ENCODE data around the gene TSKS.

TSKS gene

DNA sequence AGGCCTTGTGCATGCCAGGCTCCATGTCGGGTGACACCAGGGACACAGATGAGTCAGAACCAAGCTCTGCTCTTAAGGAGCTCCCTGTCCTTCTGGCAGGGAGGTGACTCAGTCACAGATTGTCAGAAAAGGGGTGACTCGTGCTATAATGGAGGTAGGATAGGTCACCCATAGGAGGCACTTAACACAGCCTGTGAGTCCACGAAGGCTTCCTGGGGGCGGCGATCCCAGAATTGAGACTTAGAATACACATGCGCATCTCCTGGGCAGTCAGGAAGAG is 30.4 kb upstream of the TSKS start:
- no peak for DNase-seq (ENCODE audit: low read depth, low spot score)

DNA sequence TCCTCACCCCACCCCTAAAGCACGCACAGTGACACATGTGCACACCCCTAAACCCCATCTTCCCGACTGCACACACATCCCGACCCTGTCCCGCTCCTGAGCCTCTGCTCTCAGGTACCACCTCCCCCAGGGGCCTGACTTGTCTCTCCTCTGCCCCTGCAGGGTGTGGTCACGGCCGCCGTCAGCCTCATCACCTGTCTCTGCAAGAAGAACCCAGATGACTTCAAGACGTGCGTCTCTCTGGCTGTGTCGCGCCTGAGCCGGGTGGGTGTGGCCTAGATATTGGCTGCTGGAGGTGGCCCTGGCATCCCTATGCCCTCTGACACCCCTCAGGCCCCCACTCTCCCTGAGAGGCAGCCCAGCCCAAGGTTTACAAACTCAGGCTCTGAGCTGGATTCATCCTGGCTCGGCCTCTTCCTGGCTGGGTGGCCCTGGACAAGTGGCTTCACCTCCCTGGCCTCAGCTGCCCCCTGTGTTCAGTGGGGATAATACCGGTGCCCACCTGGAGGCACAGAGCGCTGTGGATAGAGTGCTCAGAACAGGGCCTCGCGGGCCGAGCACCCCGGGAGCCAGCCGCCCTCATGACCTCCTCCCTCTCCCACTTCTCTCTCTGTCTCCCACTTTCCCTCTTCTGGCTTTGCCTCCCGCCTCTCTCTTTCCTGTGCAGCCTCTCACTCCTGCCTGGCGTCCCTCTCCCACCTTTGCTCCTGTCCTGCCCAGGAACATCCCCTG is 29.9 kb upstream of the TSKS start:
- no peak for DNase-seq (ENCODE audit: low read depth, low spot score)

DNA sequence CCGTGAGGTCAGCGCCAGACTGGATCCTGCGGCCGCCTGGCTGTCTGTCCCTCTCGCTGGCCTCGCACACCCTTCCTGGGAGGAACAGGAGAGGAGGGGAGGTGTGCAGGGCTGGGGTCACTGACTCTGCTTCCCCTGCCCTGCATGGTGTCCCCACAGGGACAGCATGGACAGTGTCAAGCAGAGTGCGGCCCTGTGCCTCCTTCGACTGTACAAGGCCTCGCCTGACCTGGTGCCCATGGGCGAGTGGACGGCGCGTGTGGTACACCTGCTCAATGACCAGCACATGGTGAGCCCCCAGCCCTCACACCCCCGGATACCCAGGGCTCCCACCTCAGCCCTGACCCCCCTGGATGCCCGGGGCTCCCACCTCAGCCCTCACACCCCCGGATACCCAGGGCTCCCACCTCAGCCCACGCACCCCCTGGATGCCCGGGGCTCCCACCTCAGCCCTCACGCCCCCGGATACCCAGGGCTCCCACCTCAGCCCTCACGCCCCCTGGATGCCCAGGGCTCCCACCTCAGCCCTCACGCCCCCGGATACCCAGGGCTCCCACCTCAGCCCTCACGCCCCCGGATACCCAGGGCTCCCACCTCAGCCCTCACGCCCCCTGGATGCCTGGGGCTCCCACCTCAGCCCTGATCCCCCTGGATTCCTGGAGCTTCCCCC is 28.8 kb upstream of the TSKS start:
- no peak for DNase-seq (ENCODE audit: low read depth, low spot score)

DNA sequence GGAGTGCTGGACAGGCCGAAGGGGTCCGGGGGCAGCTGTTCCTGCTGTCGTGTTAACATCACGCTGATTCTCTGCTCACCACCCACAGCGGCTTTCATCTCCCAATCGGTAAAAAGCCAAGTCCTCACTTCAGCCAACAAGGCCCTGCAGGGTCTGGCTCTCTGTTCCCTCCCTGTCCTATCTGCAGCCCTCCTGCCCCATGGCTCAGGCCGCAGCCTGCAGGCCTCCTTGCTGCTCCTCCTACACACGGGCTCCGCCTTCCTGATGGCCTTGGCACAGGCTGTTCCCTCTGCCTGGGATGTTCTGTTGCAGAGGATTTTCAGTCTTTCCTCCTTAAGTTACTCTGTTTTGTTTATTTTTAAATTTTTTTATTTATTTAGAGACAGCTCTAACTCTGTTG is 27.8 kb upstream of the TSKS start:
- DNase-seq (ENCODE audit: low read depth, low spot score) = no peak

DNA sequence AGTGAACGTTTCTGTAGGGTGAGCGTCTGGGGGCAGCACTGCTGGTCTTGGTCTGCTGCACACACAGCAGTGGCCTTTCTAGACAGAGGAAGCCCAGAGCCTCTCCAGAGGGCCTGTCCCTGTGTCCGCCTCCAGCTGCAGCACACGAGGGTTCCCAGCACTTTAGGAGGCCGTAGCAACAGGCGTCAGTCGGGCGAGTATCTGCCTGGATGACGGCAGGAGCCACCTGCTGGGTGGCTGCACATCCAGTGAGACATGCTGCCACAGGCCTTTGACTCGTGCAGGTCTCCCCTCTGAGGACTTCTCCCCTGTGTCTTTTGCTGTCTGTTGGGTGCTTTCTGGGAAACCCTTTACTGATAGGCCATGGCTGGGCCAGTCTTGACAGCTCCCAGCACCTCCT is 25.8 kb upstream of the TSKS start:
- no peak for DNase-seq (ENCODE audit: low read depth, low spot score)

DNA sequence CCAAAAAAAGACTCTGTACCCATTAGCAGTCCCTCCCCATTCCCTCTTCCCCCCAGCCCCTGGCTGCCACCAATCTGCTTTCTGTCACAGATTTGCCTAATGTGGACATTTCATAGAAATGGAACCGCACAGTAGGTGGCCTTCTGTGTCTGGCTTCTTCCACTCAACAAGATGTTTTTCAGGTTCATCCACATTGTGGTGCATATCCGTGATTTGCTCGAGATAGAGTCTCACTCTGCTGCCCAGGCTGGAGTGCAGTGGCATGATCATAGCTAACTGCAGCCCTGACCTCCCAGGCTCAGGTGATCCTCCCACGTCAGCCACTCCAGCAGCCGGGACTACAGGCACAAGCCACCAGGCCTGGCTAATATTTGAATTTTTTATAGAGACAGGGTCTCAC is 24.6 kb upstream of the TSKS start:
- DNase-seq (ENCODE audit: low read depth, low spot score) = no peak

DNA sequence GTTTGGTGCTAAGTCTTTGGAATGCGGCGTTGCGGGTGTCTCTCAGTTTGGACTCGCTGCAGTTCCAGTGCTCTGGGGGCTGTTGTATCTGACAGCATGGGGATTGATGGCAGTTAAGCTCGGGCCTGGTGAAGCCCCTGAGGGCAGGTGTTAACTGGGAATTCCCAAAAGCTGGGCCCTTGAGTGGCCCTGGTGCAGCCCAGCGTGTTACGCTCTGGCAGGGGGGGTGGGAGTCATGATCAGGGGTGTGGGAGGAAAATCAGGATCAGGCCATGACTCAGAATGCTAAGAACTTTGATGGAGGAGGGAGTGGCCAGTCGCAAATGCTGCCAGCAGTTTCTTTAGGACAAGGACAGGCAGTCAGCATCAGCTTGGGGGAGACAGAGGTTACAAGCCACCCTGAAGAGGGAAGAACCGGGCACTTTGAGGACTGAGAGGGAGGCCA is 23.3 kb upstream of the TSKS start:
- no peak for DNase-seq (ENCODE audit: low read depth, low spot score)

DNA sequence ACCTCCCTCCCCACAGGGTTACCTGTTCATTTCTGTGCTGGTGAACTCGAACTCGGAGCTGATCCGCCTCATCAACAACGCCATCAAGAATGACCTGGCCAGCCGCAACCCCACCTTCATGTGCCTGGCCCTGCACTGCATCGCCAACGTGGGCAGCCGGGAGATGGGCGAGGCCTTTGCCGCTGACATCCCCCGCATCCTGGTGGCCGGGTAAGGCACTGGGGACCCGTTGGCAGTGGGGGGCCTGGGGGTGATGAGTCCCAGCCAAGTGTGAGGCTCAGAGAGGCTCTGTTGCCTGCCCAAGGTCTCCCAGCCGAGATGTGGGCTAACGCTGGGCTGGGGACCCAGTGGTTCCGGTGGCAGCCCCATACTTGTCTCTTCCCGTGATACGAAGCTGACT is 19.4 kb upstream of the TSKS start:
- no peak for DNase-seq (ENCODE audit: low read depth, low spot score)

DNA sequence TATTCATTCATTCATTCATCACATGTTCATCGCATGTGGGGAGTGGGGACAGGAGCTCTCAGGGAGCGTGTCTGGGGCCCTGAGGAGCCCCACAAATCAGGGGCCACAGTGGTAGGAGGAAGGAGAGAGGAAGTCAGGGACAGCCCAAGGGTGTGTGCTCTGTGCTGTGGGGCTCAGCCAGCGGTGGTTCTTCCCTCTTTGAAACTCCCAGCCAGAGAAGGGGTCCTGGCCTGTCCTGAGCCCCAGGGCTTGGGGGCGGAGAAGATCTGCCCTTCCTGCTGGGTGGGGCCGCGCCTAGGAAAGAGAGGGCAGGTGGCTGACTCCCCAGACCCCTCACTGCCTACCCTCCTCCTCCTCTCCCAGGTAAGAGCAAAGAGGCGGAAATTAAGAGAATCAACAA is 18.3 kb upstream of the TSKS start:
- no peak for DNase-seq (ENCODE audit: low read depth, low spot score)

DNA sequence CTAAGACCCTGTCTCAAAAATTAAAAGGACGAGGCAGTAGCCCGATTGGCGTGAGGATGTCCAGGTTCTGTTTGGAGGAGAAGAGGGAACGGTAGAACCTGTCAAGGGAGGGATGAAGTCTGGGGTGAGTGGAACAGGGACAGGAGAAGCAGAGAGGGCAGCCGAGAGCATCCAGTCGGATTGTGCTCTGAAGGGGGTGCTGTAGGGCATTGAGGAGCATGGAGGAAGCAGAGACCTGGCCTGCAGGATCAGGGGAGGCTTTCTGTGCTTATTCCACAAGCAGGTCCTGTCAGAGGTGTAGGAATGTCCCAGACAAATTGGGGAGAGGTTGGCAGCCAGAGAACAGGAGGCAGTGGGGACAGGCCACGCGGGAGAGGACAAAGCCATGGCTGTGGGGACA is 17.8 kb upstream of the TSKS start:
- DNase-seq (ENCODE audit: low read depth, low spot score) = no peak

DNA sequence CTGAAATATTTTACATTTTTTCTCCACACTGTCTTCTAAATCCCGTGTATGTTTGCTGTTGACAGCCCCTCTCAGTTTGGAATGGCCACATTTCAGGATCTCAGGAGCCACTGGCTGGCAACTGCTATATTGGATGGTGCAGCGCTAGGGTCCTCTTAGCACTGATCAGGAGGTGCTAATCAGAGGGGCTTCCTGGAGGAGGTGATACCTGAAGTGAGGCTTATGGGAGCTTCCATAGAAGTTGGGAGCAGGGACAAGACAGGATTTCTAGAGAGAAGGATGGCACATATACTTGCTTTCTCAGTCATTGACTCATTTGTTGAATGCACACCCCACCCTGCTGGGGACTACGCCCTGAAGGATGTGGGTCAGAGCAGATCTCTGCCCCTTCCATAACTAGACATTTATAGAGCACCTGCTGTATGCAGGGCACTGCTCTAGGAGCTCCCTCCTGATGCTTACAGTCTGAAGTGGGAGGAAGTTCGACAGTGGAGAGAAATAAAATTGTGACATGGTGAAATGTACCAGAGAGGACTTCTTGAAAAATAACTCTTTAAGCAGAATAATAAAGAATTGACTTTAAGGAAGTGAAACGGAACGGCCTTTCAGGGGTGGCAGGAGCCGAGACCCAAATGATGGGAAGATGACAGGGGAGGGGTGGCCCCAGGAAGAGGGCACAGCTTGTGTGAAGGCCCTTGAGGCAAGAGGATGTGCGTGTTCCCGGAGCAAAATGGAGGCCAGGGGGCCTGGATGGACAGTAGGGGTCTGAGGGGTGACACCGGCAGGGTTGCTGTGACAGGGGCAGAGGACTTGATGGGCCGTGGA is 16.8 kb upstream of the TSKS start:
- DNase-seq (ENCODE audit: low read depth, low spot score) = no peak

DNA sequence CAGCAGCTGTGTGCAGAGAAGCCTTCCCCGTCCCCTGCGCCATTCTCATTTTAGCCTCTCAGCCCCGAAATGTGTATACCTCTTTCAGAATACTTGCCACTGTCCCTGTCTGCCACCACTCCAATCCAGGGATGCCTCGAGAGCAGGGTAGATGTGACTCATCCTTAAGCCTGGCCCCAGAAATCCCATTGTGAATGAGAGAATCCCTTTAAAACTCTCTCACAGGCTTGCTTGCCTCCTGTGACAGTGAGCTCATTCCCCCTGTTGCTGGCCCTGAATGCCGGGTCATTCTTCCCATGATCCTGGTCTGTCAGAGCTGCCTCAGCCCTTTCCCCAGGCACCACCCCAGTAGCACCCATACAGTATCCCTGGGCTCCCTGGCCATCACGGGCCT is 13.3 kb upstream of the TSKS start:
- DNase-seq (ENCODE audit: low read depth, low spot score) = no peak

DNA sequence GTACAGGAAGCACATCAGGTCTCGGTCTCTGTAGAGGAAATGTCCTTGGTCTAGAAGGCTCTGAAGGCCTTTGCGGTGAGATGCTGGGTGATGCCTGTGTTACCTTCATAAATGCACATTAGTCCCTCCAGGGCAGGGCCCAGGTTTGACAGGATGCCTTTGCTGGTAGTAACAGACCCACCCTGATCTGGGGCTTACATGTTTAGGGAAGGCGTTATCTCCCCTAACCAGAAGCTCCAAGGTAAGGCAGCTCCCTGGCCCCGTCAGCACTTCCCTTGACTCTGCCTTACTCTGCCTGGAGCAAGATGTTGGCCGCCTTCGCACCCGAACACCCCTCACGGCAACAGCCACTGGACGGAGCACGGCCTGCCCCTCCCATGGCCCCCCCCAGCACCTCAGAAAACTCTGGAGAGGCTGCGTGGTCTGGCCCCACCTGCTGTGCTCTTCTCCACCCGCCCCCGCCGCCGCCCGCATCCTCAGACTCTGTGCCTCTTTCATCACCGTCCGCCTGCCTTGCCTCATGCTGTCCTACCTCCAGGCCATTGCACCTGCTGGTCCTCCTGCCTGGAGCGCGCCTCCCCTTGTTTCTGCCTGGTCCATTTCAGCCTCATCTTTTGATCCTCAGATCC is 12.8 kb upstream of the TSKS start:
- no peak for DNase-seq (ENCODE audit: low read depth, low spot score)

DNA sequence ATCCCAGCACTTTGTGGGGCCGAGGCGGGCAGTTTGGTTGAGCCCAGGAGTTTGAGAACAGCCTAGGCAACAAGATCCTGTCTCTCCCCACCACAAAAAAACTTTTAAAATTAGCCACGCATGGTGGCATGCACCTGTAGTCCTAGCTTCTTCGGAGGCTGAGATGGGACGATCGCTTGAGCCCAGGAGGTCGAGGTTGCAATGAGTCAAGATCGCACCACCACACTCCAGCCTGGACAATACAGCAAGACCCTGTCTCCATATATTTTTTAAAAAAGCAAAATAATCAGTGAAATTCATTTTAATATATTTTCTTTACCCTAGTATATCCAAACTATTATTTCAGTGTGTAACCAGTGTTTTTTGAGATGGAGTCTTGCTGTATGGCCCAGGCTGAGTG is 11.9 kb upstream of the TSKS start:
- no peak for DNase-seq (ENCODE audit: low read depth, low spot score)

DNA sequence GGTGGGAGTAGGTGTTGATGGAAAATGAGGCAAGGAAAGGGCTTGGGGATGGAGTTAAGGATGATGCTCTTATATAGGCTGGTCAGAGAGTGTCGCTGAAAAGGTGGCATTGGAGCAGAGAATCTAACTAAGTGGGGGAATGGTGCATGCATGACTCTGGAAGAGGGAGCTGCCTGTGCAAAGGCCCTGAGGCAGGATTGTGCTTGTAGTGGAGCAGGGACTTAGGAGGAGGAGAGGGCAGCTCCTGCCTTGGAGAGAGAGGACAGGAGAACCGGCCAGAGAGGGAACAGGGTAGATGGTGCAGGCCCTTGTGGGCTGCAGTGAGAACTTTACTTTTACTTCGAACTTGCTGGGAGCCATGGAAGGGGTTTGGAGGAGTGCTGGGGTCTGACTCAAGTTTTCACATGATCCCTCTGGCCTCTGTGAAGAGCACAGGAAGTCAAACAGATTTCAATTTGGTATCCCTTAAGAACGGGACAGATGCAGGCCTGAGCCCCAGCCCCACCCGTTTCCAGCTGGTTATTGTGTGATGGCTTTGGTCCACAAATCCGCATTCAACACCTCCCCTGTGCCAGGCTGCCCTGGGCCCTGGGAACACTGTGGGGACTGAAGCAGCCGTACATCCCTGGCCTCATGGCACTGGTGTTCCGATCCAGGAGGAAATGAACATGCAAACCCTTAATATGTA is 10.7 kb upstream of the TSKS start:
- DNase-seq (ENCODE audit: low read depth, low spot score) = no peak

DNA sequence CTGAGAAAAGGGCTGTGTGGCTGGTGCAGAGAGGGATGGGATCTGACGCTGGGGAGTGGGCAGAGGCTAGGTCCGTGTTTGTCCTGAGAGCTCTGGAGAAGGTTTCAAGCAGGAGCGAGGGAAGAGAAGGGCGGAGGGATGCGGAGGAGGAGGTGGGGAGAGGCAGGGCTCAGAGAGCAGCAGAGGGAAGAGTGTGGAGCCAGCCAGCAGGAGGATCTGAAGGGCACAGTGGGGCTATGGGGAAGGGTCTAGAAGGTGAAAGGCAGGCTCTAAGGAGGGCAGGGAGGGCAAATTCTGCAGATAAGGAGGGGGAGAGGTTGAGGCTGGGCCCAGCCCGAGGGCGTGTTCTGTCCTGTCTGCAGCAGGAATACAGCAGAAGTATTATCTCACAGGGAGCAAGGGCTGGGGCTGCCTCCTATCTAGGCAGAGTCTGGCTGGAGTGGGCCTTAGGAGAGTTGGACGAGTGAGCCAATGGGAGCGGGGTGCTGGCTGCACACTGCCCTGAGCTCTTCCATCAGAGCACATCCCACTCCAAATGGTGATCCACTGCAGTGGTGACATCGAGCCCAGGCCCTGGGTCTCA is 9.8 kb upstream of the TSKS start:
- DNase-seq (ENCODE audit: low read depth, low spot score) = no peak

DNA sequence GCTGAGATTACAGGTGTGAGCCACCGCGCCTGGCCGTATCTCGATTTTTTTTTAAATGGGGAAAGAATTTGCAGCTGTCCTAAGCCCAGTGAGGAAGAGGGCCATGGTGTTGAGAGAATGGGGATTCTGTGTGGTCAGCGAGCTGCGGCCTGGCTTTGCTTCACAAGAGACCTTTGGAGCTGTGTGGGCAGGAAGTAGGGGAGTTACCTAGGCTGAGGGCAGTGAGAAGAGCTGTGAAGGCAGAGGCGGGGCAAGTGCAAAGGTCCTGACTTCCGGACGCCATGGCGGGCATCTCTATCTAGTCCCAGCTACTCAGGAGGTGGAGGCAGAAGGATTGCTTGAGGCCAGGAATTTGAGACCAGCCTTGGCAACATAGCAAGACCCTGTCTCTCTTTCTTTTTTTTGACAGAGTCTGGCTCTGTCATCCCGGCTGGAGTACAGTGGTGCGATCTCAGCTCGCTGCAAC is 8.6 kb upstream of the TSKS start:
- DNase-seq (ENCODE audit: low read depth, low spot score) = no peak

DNA sequence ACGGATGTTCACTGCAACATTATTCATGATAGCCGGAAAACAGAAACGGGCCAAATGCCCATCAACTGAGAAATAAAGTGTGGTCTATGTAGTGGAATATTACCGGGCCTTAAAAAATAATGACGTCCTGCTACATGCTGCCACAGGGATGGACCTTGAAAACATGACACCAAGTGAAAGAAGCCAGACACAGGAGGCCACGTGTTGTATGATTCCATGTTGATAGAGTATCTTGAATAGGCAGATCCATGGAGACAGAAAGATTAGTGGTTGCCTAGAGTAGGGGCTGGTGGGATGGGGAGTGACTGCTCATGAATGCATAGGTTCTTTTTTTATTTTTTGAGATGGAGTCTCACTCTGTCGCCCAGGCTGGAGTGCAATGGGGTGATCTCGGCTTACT is 7.4 kb upstream of the TSKS start:
- DNase-seq (ENCODE audit: low read depth, low spot score) = no peak

DNA sequence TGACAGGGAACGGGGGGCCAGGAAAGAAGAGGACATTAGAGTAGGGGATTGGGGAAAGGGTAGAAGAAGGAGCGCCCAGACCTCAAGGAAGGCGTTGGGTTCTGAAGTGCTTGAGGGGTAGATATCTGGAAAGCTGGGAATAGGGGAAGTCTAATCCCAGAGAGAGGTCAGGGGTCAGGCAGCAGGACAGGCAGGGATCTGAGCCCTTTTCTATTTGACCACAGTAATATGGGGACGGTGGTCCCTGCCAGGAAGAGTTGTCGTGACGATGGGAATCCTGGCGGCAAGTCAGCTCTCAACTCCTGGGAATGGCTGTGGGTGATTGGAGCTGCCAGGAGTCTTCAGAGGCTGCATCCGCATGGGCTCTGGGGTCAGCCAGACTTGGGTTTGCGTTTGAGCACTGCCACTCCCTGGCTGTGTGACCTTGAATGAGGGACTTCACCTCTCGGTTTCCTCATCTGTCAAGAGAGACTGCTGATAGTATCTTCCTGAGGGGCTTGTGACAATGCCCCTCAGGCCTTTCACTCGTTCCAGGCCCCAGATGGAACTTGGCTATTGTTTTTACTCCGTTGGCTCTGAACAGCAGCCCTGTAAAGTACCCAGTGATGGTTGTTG is 5.0 kb upstream of the TSKS start:
- no peak for DNase-seq (ENCODE audit: low read depth, low spot score)

DNA sequence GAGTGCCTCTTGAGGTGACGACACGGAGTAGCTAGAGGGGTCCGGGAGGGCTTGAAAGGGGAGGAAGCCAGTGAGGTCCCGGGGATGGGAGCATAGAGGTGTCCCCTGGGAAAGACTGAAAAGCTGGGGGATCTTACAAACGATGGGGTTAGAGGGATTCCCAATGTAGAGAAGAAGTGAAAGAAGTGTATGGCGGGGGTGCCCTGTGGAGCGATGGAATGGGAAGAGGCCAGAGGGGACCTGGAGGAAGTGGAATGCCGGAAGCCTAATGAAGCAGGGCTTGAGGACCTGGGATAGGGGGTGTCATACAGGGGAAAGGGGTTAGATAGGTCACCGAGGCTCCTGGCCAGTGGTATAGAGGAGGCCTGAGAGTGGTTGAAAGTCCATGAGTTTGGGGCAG is 4.3 kb upstream of the TSKS start:
- no peak for DNase-seq (ENCODE audit: low read depth, low spot score)

DNA sequence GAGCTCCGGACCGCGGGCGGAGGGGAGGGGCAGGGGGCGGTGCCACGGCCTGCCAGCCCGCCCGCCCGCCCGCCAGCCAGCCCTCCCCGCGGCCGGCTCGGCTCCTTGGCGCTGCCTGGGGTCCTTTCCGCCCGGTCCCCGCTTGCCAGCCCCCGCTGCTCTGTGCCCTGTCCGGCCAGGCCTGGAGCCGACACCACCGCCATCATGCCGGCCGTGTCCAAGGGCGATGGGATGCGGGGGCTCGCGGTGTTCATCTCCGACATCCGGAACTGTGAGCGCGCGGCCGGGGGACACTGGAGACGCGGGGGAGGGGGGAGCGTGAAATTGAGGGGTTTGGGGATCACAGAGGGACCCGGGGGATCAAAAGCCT is 3.8 kb upstream of the TSKS start, which contains the start of gene AP2A1:
TSS of gene AP2A1 (plus strand) at position 72 of the 370 bp plus-strand sequence. CDS start at position 205, 133 bp downstream.
- no peak for DNase-seq (ENCODE audit: low read depth, low spot score)
